NB4 (cell line): Measurements from ENCODE around the gene HDAC9.

ENCODE experiments used
- CTCF ChIP-seq: IDR thresholded peaks from one replicate; pipeline ENCODE4 v1.5.1; 2012; ENCODE audit warnings: low read depth, low read length
- POLR2A ChIP-seq: IDR thresholded peaks from 2 replicates; pipeline ENCODE4 v1.6.1; 2011; ENCODE audit warnings: mild to moderate bottlenecking; ENCODE audit not compliant: insufficient read length; ENCODE audit errors: extremely low read depth
- TF ChIP-seq, protein P1 (sequence below): IDR thresholded peaks from 2 replicates; pipeline ENCODE4 v1.6.1; 2011; ENCODE audit warnings: low read depth, low read length

- TF ChIP-seq, protein P1, sequence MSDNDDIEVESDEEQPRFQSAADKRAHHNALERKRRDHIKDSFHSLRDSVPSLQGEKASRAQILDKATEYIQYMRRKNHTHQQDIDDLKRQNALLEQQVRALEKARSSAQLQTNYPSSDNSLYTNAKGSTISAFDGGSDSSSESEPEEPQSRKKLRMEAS, result no peak
- TF ChIP-seq CTCF (no peak), POLR2A (no peak)
Observed at GRCh38 chr7:18659746-18660145, 164.2 kb downstream of the HDAC9 start.
